Stimulated activated CD8-positive, alpha-beta memory T cell treated with anti-CD3 and anti-CD28 coated beads, Interleukin-12 subunit alpha, Interleukin-12 subunit beta, amount 100 ng/mL, for 24 hours (primary cell): Measurements from ENCODE around the gene DKKL1.

Experiments
- DNase-seq: peaks from one replicate; pipeline ENCODE4 v3.0.0-alpha.2; 2020; ENCODE audit errors: extremely low read depth

Gene DKKL1

DNA sequence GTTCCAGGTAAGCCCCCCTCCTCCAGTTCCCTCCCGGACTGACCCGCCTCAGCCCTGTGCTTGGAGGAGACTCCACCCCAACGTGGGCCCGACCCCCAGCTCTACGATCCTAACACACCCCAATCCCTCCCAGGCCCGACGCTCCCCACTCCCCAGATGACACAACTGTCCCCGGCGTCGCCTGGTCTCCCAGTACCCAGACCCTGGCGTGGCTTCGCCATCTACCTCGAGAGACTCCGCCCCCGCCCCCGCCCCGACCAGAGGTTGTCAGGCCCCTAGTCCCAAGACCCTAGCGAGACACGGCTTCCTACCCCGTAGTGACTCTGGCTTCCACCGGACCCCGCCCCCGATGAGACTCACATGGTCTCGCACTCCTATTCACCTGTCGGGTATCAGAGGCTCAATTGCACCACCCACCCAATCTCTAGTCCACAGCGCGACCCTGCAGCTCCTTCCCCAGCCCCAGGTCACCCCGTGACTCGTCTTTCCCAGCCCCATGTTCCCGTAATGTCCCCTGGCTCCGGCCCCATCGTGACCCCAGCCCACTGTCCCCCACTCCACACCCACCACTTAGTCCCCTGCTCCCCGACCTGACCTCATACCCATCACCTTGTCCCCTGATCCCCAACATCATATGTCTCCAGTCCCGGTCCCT lies 25.5 kb upstream of the DKKL1 start:
- DNase-seq, result no peak

- DNase-seq, result no peak
Measured at GRCh38 chr19:49338691-49339300, 24.9 kb upstream of the DKKL1 start.

DNA sequence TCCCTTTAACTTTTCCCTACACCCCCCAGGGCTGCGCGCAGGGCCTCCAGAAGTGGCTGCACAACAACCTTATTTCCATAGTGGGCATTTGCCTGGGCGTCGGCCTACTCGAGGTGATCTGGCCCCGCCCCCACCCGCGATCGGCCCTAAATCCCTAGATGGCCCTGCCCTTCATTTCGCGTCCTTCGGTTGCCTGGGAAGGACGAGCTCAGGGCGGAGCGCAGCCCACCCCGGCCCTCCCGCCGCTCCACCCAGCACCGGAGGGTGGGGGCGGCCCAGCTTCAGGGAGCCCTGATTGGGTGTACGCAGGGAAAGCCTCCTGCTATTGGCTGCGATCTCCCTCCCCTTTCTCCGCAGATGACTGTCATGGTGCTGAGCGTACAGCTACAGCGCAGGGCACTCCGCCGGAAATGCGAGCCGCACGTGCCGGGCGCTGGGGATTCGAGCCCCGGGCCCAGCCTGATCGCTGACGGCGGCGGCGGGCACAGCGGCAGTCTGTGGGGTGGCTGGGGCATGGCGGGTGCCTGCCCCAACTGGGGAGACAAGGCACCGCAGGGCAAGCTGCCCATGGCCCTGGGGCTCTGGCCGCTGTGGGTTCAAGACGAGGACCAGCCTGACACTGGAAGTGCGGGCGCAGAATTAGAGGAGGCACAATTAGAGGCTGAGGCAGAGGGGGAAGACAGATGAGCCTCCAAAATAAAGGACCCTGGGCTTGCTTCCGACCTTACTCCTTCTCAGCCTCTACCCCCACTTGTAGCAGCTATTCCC lies 24.2 kb upstream of the DKKL1 start:
- DNase-seq, result no peak

GRCh38 chr19:49340069-49340864 lies 23.4 kb upstream of the DKKL1 start:
- DNase-seq, result no peak

GRCh38 chr19:49340865-49341718 lies 22.6 kb upstream of the DKKL1 start:
- DNase-seq, result no peak

DNA sequence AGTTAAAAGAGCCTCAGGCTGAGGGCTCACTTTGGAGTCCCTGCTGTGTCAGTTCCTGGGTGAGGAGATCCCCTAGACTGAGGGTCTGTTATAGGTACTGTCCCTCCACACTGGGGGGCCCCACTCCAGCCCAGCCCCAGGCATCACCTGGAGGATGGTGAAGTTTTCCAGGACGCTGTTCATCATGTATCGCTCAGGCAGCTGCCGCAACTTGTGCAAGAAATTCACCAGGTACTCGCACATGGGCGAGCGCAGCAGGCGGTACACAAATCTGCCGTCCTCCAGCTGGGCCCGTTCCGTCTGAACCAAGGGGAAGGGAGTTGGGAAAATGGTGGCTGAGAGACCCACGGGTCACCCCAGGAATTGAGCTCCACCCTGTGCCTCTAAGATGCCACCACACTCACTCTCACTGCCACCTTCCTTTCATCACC lies 21.4 kb upstream of the DKKL1 start:
- no peak for DNase-seq

DNA sequence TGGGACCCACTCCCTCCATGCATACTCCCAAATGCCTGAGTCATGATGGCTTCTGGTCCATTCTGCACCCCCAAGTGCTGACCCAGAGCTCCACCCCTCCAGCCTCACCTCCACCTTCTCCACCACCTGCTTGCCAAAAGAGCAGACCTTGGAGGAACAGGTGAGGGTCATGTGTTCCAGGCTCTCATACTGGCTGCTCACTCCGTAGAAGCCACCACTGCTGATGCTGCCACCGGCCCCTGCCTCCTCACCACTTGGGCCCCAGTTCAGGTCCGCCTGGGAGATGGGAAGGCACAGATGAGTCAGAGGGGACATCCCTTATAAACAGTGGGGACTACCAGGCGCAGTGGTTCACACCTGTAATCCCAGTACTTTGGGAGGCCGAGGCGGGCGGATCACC lies 20.6 kb upstream of the DKKL1 start:
- DNase-seq, result no peak

- no peak for DNase-seq
Measured at GRCh38 chr19:49344505-49345423, 18.9 kb upstream of the DKKL1 start.

GRCh38 chr19:49347191-49347590 lies 16.5 kb upstream of the DKKL1 start:
- DNase-seq, result no peak

DNA sequence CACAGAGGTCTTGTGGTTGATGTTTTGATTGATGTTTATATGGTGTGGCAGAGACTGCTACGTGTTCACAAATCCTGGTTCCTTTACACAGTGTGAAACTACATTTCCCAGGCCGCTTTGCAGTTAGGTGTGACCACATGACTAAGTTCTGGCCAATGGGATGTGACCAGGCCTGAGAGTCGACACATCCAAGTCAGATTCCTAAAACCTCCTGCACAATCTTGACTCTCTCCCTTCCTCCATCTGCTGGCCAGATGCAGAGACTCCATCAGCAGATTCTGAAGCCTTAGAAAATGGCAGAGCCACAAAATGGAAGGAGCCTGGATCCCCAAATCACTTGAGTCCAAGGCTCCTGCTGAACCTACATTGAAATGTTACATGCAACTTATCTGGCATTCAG lies 15.8 kb upstream of the DKKL1 start:
- DNase-seq, result no peak

GRCh38 chr19:49348305-49349189 lies 15.1 kb upstream of the DKKL1 start:
- DNase-seq, result no peak

GRCh38 chr19:49349567-49349966 lies 14.1 kb upstream of the DKKL1 start:
- no peak for DNase-seq

- DNase-seq, result no peak
Measured at GRCh38 chr19:49355909-49356353, 7.7 kb upstream of the DKKL1 start.

GRCh38 chr19:49356382-49356781 lies 7.3 kb upstream of the DKKL1 start:
- no peak for DNase-seq

GRCh38 chr19:49357186-49357585 lies 6.5 kb upstream of the DKKL1 start:
- DNase-seq, result no peak

GRCh38 chr19:49359851-49360820 lies 3.5 kb upstream of the DKKL1 start:
- no peak for DNase-seq

DNA sequence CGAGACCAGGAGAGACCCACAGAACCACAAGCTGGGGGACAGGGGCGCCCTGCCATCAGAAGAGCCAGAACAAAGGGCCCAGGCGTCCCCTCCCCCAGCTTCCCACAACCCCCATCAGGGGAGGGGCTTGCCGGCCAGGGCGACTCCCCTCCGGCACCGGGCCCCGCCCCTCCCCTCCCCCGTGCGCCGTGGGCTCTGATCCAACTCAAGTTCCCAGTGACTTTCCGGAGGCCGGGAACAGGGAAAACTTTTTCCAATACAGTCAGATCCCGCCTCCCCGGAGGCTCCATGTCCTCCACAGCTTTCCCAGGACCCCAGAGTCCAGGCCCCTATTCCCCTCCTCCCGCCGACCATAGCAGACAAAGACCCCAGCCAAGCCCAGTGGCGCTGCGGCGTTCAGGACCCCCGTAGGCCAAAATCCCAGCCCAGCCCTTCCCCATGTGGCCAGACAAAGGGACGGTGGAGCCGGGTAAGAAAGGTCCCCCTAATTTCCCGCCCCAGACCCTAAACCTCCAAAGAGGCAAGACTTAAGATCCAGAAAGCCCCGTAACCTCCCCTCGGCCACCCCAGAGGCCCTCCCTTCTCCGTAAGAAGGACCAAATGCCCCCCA lies 2.1 kb upstream of the DKKL1 start:
- no peak for DNase-seq
